ENCODE results near the gene BTG1.

BTG1 gene

GRCh38 chr12:92133795-92134637 is 11.6 kb downstream of the BTG1 start:
- TF ChIP-seq, protein P1, sequence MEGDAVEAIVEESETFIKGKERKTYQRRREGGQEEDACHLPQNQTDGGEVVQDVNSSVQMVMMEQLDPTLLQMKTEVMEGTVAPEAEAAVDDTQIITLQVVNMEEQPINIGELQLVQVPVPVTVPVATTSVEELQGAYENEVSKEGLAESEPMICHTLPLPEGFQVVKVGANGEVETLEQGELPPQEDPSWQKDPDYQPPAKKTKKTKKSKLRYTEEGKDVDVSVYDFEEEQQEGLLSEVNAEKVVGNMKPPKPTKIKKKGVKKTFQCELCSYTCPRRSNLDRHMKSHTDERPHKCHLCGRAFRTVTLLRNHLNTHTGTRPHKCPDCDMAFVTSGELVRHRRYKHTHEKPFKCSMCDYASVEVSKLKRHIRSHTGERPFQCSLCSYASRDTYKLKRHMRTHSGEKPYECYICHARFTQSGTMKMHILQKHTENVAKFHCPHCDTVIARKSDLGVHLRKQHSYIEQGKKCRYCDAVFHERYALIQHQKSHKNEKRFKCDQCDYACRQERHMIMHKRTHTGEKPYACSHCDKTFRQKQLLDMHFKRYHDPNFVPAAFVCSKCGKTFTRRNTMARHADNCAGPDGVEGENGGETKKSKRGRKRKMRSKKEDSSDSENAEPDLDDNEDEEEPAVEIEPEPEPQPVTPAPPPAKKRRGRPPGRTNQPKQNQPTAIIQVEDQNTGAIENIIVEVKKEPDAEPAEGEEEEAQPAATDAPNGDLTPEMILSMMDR (IDR thresholded peaks at IDR 0.05; ENCODE audit: low read length) = no peak
- no peak for TF ChIP-seq EZH2 (IDR thresholded peaks at IDR 0.05; ENCODE audit: borderline replicate concordance, low read length)
- peaks cover 39% of the 10 kb centered on the region for H3K36me3 ChIP-seq (ENCODE audit: insufficient read depth, low read length)
- H3K27ac ChIP-seq (ENCODE audit: low read depth, low read length, poor library complexity, severe bottlenecking) = peak overlapping the region; percentile 50
- no peaks in the 10 kb centered on the region; the same call in 1 of the 2 replicates for H3F3A ChIP-seq (ENCODE audit: insufficient read depth, low read length)
- H4K20me1 ChIP-seq (ENCODE audit: insufficient read depth, low read length) = no peaks in the 10 kb centered on the region
- H3K79me2 ChIP-seq (ENCODE audit: insufficient read depth, low read length) = peaks cover 86% of the 10 kb centered on the region
- no peak overlapping the region for H2AFZ ChIP-seq (ENCODE audit: low read length)
- H3K9ac ChIP-seq (ENCODE audit: low read length) = peak overlapping the region; percentile 21; the same call in 1 of the 2 replicates
- H3K4me1 ChIP-seq (ENCODE audit: insufficient read depth, low read length, severe bottlenecking) = peaks cover 69% of the 10 kb centered on the region
- no peaks in the 10 kb centered on the region for H3K9me2 ChIP-seq (ENCODE audit: low read depth, low read length)
- no peaks in the 10 kb centered on the region for H3K9me3 ChIP-seq (ENCODE audit: low read length)
- H3K4me2 ChIP-seq (ENCODE audit: low read length) = peak overlapping the region; percentile 53
- H3K4me3 ChIP-seq (ENCODE audit: low read depth, low read length, poor library complexity, severe bottlenecking) = peak overlapping the region; percentile 17
- no peaks in the 10 kb centered on the region for H3K27me3 ChIP-seq (ENCODE audit: insufficient read depth, low read length)

DNA sequence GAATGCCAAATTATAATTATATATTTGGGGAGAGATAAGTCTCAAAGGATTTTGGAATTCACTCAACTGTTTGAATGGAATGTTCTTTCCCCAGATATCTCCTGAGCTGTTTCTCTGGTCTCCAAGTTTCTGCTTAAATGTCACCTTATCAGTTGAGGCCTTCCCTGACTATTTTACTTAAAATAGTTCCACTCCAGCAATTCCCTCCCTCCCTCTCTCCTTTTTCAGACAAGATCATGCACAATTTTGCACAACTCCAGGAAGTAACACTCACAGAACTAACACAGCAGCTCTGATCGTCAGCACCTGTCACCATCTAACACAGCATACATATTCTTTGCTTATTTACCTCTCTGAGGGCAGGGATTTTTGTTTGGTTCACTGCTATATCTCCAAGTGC is 12.5 kb downstream of the BTG1 start:
- peak overlapping the region; percentile 53; the same call in 1 of the 2 replicates for H3K4me2 ChIP-seq (ENCODE audit: low read length)
- peaks cover 31% of the 10 kb centered on the region; the same call in 1 of the 2 replicates for H3K36me3 ChIP-seq (ENCODE audit: insufficient read depth, low read length)
- H3K27ac ChIP-seq (ENCODE audit: low read depth, low read length, poor library complexity, severe bottlenecking) = peak overlapping the region; percentile 50
- H3K4me3 ChIP-seq (ENCODE audit: low read depth, low read length, poor library complexity, severe bottlenecking) = no peak overlapping the region
- H3K9me3 ChIP-seq (ENCODE audit: low read length) = no peaks in the 10 kb centered on the region
- H3K4me1 ChIP-seq (ENCODE audit: insufficient read depth, low read length, severe bottlenecking) = peaks cover 61% of the 10 kb centered on the region
- H3K9ac ChIP-seq (ENCODE audit: low read length) = no peak overlapping the region; the same call in 1 of the 2 replicates
- H3K27me3 ChIP-seq (ENCODE audit: insufficient read depth, low read length) = no peaks in the 10 kb centered on the region
- no peak for TF ChIP-seq EZH2 (IDR thresholded peaks at IDR 0.05; ENCODE audit: borderline replicate concordance, low read length)
- TF ChIP-seq, protein P1 (IDR thresholded peaks at IDR 0.05; ENCODE audit: low read length) = no peak
- H3F3A ChIP-seq (ENCODE audit: insufficient read depth, low read length) = no peaks in the 10 kb centered on the region; the same call in 1 of the 2 replicates
- no peaks in the 10 kb centered on the region for H4K20me1 ChIP-seq (ENCODE audit: insufficient read depth, low read length)
- H3K9me2 ChIP-seq (ENCODE audit: low read depth, low read length) = no peaks in the 10 kb centered on the region
- no peak overlapping the region for H2AFZ ChIP-seq (ENCODE audit: low read length)
- H3K79me2 ChIP-seq (ENCODE audit: insufficient read depth, low read length) = peaks cover 80% of the 10 kb centered on the region

GRCh38 chr12:92132288-92132687 is 13.4 kb downstream of the BTG1 start:
- Histone ChIP-seq H4K20me1 (ENCODE audit: insufficient read depth, low read length) (no peaks in the 10 kb centered on the region), H3F3A (ENCODE audit: insufficient read depth, low read length) (no peaks in the 10 kb centered on the region; the same call in 1 of the 2 replicates), H3K79me2 (ENCODE audit: insufficient read depth, low read length) (peaks cover 75% of the 10 kb centered on the region), H3K27me3 (ENCODE audit: insufficient read depth, low read length) (no peaks in the 10 kb centered on the region), H3K27ac (ENCODE audit: low read depth, low read length, poor library complexity, severe bottlenecking) (no peak overlapping the region), H3K4me2 (ENCODE audit: low read length) (no peak overlapping the region; the same call in 1 of the 2 replicates), H2AFZ (ENCODE audit: low read length) (no peak overlapping the region), H3K9me2 (ENCODE audit: low read depth, low read length) (no peaks in the 10 kb centered on the region), H3K36me3 (ENCODE audit: insufficient read depth, low read length) (peaks cover 27% of the 10 kb centered on the region; the same call in 1 of the 2 replicates), H3K9ac (ENCODE audit: low read length) (no peak overlapping the region), H3K4me1 (ENCODE audit: insufficient read depth, low read length, severe bottlenecking) (peaks cover 52% of the 10 kb centered on the region), H3K9me3 (ENCODE audit: low read length) (no peaks in the 10 kb centered on the region), H3K4me3 (ENCODE audit: low read depth, low read length, poor library complexity, severe bottlenecking) (no peak overlapping the region)
- no peak for TF ChIP-seq EZH2 (IDR thresholded peaks at IDR 0.05; ENCODE audit: borderline replicate concordance, low read length)
- TF ChIP-seq, protein P1 (IDR thresholded peaks at IDR 0.05; ENCODE audit: low read length) = no peak
